Calu3 (cell line): Measurements from ENCODE around the gene CRB1. TPM values are rescaled to one million over a fixed set of nuclear protein-coding genes. Genes with fewer than 3 reads are reported as not detected.

ENCODE experiments used
- BruUV-seq: library from RNA; stranded (reverse); fragments of 400-500 nt; replicated peaks from 2 replicates; lab custom pipeline; 2021; lab: Mats Ljungman, UMichigan
- CTCF ChIA-PET: fragments of 300-600 bp; sonication (Branson Sonifier 250); formaldehyde crosslinking; loops from one replicate; lab custom pipeline; 2022; ENCODE audit warnings: antibody characterized with exemption; lab: Charles Lee
- DNase-seq: peaks from one replicate; pipeline ENCODE4 v3.0.0; 2022
- H3K27ac Mint-ChIP-seq: one replicate; pipeline ENCODE4 v1.8.0; 2022; ENCODE audit warnings: mixed read lengths; ENCODE audit not compliant: unreplicated experiment
- H3K27me3 Mint-ChIP-seq: one replicate; pipeline ENCODE4 v1.8.0; 2022; ENCODE audit warnings: mixed read lengths; ENCODE audit not compliant: unreplicated experiment
- H3K36me3 Mint-ChIP-seq: one replicate; pipeline ENCODE4 v1.8.0; 2022; ENCODE audit warnings: mild to moderate bottlenecking, moderate library complexity, mixed read lengths; ENCODE audit not compliant: insufficient read depth, unreplicated experiment
- H3K4me1 Mint-ChIP-seq: one replicate; pipeline ENCODE4 v1.8.0; 2022; ENCODE audit warnings: mild to moderate bottlenecking, low read depth, mixed read lengths; ENCODE audit not compliant: unreplicated experiment
- H3K4me3 Mint-ChIP-seq: one replicate; pipeline ENCODE4 v1.8.0; 2022; ENCODE audit warnings: mild to moderate bottlenecking, low read depth, moderate library complexity, mixed read lengths; ENCODE audit not compliant: unreplicated experiment
- H3K9me3 Mint-ChIP-seq: one replicate; pipeline ENCODE4 v1.8.0; 2022; ENCODE audit warnings: low read depth, mixed read lengths; ENCODE audit not compliant: unreplicated experiment
- CTCF ChIP-seq: fragments of 200-600 bp; IDR thresholded peaks from one replicate; pipeline ENCODE4 v1.8.0; 2022; ENCODE audit warnings: antibody characterized with exemption; ENCODE audit not compliant: unreplicated experiment
- intact Hi-C: fragments of 100-400 bp; cut with micrococcal nuclease; formaldehyde crosslinking; loops from one replicate; pipeline ENCODE4 v1.10.0; 2022; ENCODE audit not compliant: unreplicated experiment
- total RNA-seq: library from RNA; stranded (reverse); gene quantifications from 2 replicates; pipeline ENCODE4 v1.2.3, GENCODE V29; 2022

The CRB1 gene
- total RNA-seq, 1 experiment from 2014 or later: not detected

- H3K9me3 Mint-ChIP-seq: no peaks in the 10 kb centered on the region
- no peaks in the 10 kb centered on the region for H3K36me3 Mint-ChIP-seq
- no peaks in the 10 kb centered on the region for H3K4me1 Mint-ChIP-seq
- no peaks in the 10 kb centered on the region for H3K27me3 Mint-ChIP-seq
- H3K27ac Mint-ChIP-seq: no peak overlapping the region
- CTCF ChIA-PET: no interaction called here
- intact Hi-C loops: no loop called here
- BruUV-seq: no TSS peak
- H3K4me3 Mint-ChIP-seq: no peak overlapping the region
- no peak for DNase-seq
- TF ChIP-seq CTCF: no peak
These were observed 74.6 kb downstream of the CRB1 start for GRCh38 chr1:197342669-197343068.

- intact Hi-C loops: no loop called here
- Mint-ChIP-seq H3K27ac (no peak overlapping the region), H3K4me1 (no peaks in the 10 kb centered on the region)
These were observed 75.7 kb downstream of the CRB1 start for GRCh38 chr1:197343663-197344273.

GRCh38 chr1:197351821-197352440 is 83.9 kb downstream of the CRB1 start:
- no TSS peak for BruUV-seq
- no peaks in the 10 kb centered on the region for H3K36me3 Mint-ChIP-seq
- H3K4me3 Mint-ChIP-seq: no peak overlapping the region
- no peak for TF ChIP-seq CTCF
- no peak overlapping the region for H3K27ac Mint-ChIP-seq
- no peaks in the 10 kb centered on the region for H3K9me3 Mint-ChIP-seq
- no peak for DNase-seq
- no peaks in the 10 kb centered on the region for H3K4me1 Mint-ChIP-seq
- H3K27me3 Mint-ChIP-seq: no peaks in the 10 kb centered on the region
- CTCF ChIA-PET: no interaction called here
- intact Hi-C loops: loop anchor here (10.0 kb wide), 1 partner anchor 997 kb away; no protein-coding TSS in a partner anchor

More at GRCh38 chr1:197343663-197344273, 75.7 kb downstream of the CRB1 start:
- BruUV-seq: no TSS peak
- Mint-ChIP-seq H3K9me3 (no peaks in the 10 kb centered on the region), H3K27me3 (no peaks in the 10 kb centered on the region), H3K36me3 (no peaks in the 10 kb centered on the region), H3K4me3 (no peak overlapping the region)
- DNase-seq: no peak
- no peak for TF ChIP-seq CTCF
- CTCF ChIA-PET: interaction anchor here (1.4 kb wide), 1 partner anchor 13 kb away, joined by 3 read pairs; no protein-coding TSS in a partner anchor

GRCh38 chr1:197355248-197355995 is 87.4 kb downstream of the CRB1 start:
- Mint-ChIP-seq H3K4me1 (peaks cover 9% of the 10 kb centered on the region), H3K27ac (no peak overlapping the region), H3K4me3 (no peak overlapping the region), H3K36me3 (no peaks in the 10 kb centered on the region), H3K9me3 (no peaks in the 10 kb centered on the region), H3K27me3 (no peaks in the 10 kb centered on the region)
- TF ChIP-seq CTCF: no peak
- intact Hi-C loops: loop anchor here (10.0 kb wide), 1 partner anchor 1001 kb away; no protein-coding TSS in a partner anchor
- no TSS peak for BruUV-seq
- CTCF ChIA-PET: interaction anchor here (1.1 kb wide), 1 partner anchor 28 kb away, joined by 4 read pairs; no protein-coding TSS in a partner anchor
- no peak for DNase-seq
